Adrenal gland (tissue), 5 donors: ENCODE results near the gene GNG2.

ENCODE experiments used
- POLR2A ChIP-seq, 2 donors: fragments of 450-650 bp; IDR thresholded peaks; one replicate each; pipeline ENCODE4 v1.6.1; 2017; ENCODE audit warnings: antibody characterized with exemption in 2 of 2, mild to moderate bottlenecking in 2 of 2, moderate library complexity in 1 of 2
- TF ChIP-seq, protein P1 (sequence below), 6 experiments: fragments of 450-650 bp in 4 of 6; fragments of 200-600 bp in 2 of 6; sonication (generic) in 1 of 6; IDR thresholded peaks; 1 replicate in 5 of 6; 2 replicates in 1 of 6; pipeline versions ENCODE4 v1.5.1 to v1.8.0; 2016 to 2021; ENCODE audit warnings: antibody characterized with exemption in 6 of 6, mild to moderate bottlenecking in 2 of 6, moderate library complexity in 1 of 6
- donor health status: DM: no; HTN: no; CAD: no.

DNA sequence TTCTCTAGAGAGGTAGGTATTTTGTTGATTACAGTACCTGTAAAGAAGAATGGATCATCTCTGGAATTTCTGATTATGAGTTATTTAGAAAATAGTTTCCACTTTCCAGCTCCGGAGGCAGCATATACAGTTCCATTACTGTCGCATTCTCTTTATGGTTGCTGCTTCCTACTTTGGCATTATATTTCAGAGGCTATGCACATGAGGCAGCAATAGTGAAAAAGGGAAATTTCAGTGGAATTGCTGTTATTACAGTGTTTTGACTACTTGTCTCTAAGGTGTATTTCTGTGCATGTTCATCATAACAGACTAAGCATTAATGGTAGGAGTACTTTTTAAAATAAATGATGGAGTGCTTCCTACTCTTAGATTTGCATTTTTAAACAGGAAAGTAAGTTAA, 10.2 kb downstream of the GNG2 start:
- no peak for TF ChIP-seq POLR2A (IDR thresholded peaks at IDR 0.05)
- TF ChIP-seq, protein P1, sequence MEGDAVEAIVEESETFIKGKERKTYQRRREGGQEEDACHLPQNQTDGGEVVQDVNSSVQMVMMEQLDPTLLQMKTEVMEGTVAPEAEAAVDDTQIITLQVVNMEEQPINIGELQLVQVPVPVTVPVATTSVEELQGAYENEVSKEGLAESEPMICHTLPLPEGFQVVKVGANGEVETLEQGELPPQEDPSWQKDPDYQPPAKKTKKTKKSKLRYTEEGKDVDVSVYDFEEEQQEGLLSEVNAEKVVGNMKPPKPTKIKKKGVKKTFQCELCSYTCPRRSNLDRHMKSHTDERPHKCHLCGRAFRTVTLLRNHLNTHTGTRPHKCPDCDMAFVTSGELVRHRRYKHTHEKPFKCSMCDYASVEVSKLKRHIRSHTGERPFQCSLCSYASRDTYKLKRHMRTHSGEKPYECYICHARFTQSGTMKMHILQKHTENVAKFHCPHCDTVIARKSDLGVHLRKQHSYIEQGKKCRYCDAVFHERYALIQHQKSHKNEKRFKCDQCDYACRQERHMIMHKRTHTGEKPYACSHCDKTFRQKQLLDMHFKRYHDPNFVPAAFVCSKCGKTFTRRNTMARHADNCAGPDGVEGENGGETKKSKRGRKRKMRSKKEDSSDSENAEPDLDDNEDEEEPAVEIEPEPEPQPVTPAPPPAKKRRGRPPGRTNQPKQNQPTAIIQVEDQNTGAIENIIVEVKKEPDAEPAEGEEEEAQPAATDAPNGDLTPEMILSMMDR (IDR thresholded peaks at IDR 0.05): no peak
